T-helper 17 cell (primary cell): ENCODE data around the gene SLC25A33. TPM values are rescaled to one million over a fixed set of nuclear protein-coding genes. Genes with fewer than 3 reads are reported as not detected.

Experiments used
- ATAC-seq: fragments of 150-1000 bp; cut with Tn5 transposase; 2 replicates; pipeline ENCODE4 v1.10.0; 2021; ENCODE audit warnings: mild to moderate bottlenecking, moderate library complexity
- DNase-seq, 3 donors: peaks; one replicate each; pipeline versions ENCODE4 v3.0.0 to v3.0.0-alpha.2; 2020 to 2021
- H3K9me3 ChIP-seq: one replicate; pipeline ENCODE4 v1.7.0; 2013; ENCODE audit warnings: low read length, mild to moderate bottlenecking; ENCODE audit not compliant: control insufficient read depth, poor library complexity, severe bottlenecking
- H3K27ac Mint-ChIP-seq: one replicate; pipeline ENCODE4 v1.8.0; 2022; ENCODE audit warnings: mild to moderate bottlenecking, moderate library complexity, mixed read lengths
- H3K27me3 Mint-ChIP-seq: one replicate; pipeline ENCODE4 v1.8.0; 2022; ENCODE audit warnings: mixed read lengths
- H3K36me3 Mint-ChIP-seq: one replicate; pipeline ENCODE4 v1.8.0; 2022; ENCODE audit warnings: low read depth, mixed read lengths
- H3K4me1 Mint-ChIP-seq: one replicate; pipeline ENCODE4 v1.8.0; 2022; ENCODE audit warnings: mild to moderate bottlenecking, mixed read lengths
- H3K4me3 Mint-ChIP-seq: one replicate; pipeline ENCODE4 v1.8.0; 2022; ENCODE audit warnings: mild to moderate bottlenecking, moderate library complexity, mixed read lengths
- total RNA-seq, 4 donors: library from RNA in 2 of 4; stranded (reverse) in 2 of 4; gene quantifications; one replicate each; pipeline ENCODE4 v1.2.3 and lab custom pipeline; 2022 to 2026

Gene SLC25A33
- total RNA-seq, 2 donors from 2014 or later, result 3.7 to 4.9 TPM

DNA sequence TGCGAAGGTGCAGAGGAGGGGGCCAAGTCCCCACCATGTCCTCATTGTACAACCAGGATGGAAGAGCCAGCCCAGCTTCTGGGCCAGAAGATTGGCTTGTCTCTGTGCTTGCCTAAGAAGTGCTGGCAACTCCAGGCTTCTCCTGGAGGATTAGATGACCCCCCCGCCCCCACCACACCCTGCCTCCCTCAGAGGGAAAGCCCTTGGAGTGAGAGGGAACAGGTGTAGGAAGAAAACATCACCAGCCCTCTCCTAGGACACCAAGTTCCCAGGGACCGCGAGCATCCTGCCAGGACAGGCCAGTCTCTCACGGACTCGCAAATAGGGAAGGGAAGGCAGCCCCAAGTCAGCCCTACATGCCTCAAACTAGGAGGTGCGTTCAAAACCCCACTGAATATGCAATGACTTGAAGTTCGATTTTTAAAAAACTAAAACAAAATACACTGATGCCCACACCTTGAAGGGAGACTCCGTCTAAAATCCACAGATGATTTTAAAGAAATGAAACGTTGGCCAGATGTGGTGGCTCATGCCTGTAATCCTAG lies 20.7 kb upstream of the SLC25A33 start:
- H3K36me3 Mint-ChIP-seq, result no peaks in the 10 kb centered on the region
- H3K27ac Mint-ChIP-seq, result no peak overlapping the region
- ATAC-seq (no peak), DNase-seq (no peak)
- peaks cover 5% of the 10 kb centered on the region for H3K27me3 Mint-ChIP-seq
- H3K4me1 Mint-ChIP-seq, result no peaks in the 10 kb centered on the region
- H3K4me3 Mint-ChIP-seq, result no peak overlapping the region
- H3K9me3 ChIP-seq, result no peaks in the 10 kb centered on the region

- Mint-ChIP-seq H3K4me1 (no peaks in the 10 kb centered on the region), H3K4me3 (no peak overlapping the region), H3K27me3 (peaks cover 5% of the 10 kb centered on the region), H3K27ac (no peak overlapping the region), H3K36me3 (no peaks in the 10 kb centered on the region)
- ATAC-seq (no peak), DNase-seq (no peak)
- no peaks in the 10 kb centered on the region for H3K9me3 ChIP-seq
Measured at GRCh38 chr1:9520411-9520810, 18.9 kb upstream of the SLC25A33 start.

- DNase-seq (no peak), ATAC-seq (no peak)
Measured at GRCh38 chr1:9529190-9529589, 10.1 kb upstream of the SLC25A33 start.

GRCh38 chr1:9530320-9530719 lies 8.9 kb upstream of the SLC25A33 start:
- H3K9me3 ChIP-seq, result no peaks in the 10 kb centered on the region
- Mint-ChIP-seq H3K36me3 (no peaks in the 10 kb centered on the region), H3K4me3 (no peak overlapping the region)

More at GRCh38 chr1:9529190-9529589, 10.1 kb upstream of the SLC25A33 start:
- H3K27ac Mint-ChIP-seq, result no peak overlapping the region
- no peaks in the 10 kb centered on the region for H3K27me3 Mint-ChIP-seq
- H3K9me3 ChIP-seq, result no peaks in the 10 kb centered on the region
- no peak overlapping the region for H3K4me3 Mint-ChIP-seq
- no peaks in the 10 kb centered on the region for H3K4me1 Mint-ChIP-seq
- H3K36me3 Mint-ChIP-seq, result no peaks in the 10 kb centered on the region

GRCh38 chr1:9534953-9535352 lies 4.3 kb upstream of the SLC25A33 start:
- Mint-ChIP-seq H3K27me3 (no peaks in the 10 kb centered on the region), H3K4me1 (peaks cover 5% of the 10 kb centered on the region), H3K4me3 (no peak overlapping the region), H3K36me3 (no peaks in the 10 kb centered on the region), H3K27ac (no peak overlapping the region)
- ATAC-seq (no peak), DNase-seq (no peak)
- H3K9me3 ChIP-seq, result no peaks in the 10 kb centered on the region

More at GRCh38 chr1:9530320-9530719, 8.9 kb upstream of the SLC25A33 start:
- ATAC-seq (no peak), DNase-seq (no peak)
- Mint-ChIP-seq H3K27ac (no peak overlapping the region), H3K4me1 (no peaks in the 10 kb centered on the region), H3K27me3 (no peaks in the 10 kb centered on the region)

DNA sequence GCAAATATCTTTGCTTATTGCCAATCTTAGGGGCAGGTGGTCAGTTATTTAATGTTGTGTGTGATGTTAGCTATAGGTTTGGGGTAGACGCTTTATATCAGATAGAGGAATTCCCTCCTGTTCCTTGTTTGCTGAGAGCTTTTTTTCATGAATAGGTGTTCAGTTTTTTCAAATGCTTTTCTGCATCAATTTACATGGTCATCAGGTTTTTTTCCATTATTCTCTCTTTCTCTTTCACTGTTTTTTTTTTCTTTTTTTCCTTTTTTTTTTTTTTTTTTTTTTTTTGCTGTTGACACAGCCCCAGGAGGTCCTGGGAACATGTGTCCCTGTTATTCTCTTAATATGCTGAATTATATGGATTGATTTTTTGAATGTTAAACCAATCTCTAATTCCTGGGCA lies 3.0 kb upstream of the SLC25A33 start:
- ATAC-seq (no peak), DNase-seq (no peak)
- Mint-ChIP-seq H3K27ac (no peak overlapping the region), H3K4me3 (no peak overlapping the region), H3K27me3 (no peaks in the 10 kb centered on the region), H3K4me1 (peaks cover 8% of the 10 kb centered on the region), H3K36me3 (no peaks in the 10 kb centered on the region)
- H3K9me3 ChIP-seq, result no peaks in the 10 kb centered on the region

GRCh38 chr1:9537863-9538668 lies 1.2 kb upstream of the SLC25A33 start:
- H3K27ac Mint-ChIP-seq, result no peak overlapping the region
- no peaks in the 10 kb centered on the region for H3K27me3 Mint-ChIP-seq
- no peaks in the 10 kb centered on the region for H3K9me3 ChIP-seq

GRCh38 chr1:9538669-9539164 lies 548 bp upstream of the SLC25A33 start:
- no peak for ATAC-seq
- H3K9me3 ChIP-seq, result no peaks in the 10 kb centered on the region
- DNase-seq, result no peak
- peaks cover 12% of the 10 kb centered on the region for H3K4me1 Mint-ChIP-seq
- no peaks in the 10 kb centered on the region for H3K36me3 Mint-ChIP-seq
- no peak overlapping the region for H3K27ac Mint-ChIP-seq
- H3K4me3 Mint-ChIP-seq, result peak overlapping the region; percentile 73
- no peaks in the 10 kb centered on the region for H3K27me3 Mint-ChIP-seq

More at GRCh38 chr1:9537863-9538668, 1.2 kb upstream of the SLC25A33 start:
- peak overlapping the region; percentile 47 for H3K4me3 Mint-ChIP-seq
- H3K36me3 Mint-ChIP-seq, result no peaks in the 10 kb centered on the region
- no peak for ATAC-seq
- no peak for DNase-seq
- peaks cover 12% of the 10 kb centered on the region for H3K4me1 Mint-ChIP-seq

GRCh38 chr1:9539829-9540550 lies 725 bp downstream of the SLC25A33 start:
- ATAC-seq, result peak; percentile 51
- peak overlapping the region; percentile 90 for H3K4me3 Mint-ChIP-seq
- peak overlapping the region; percentile 24 for H3K27ac Mint-ChIP-seq
- no peaks in the 10 kb centered on the region for H3K36me3 Mint-ChIP-seq
- no peaks in the 10 kb centered on the region for H3K9me3 ChIP-seq
- peak in 2 of 3 donors; percentile 30 to 40 for DNase-seq
- H3K27me3 Mint-ChIP-seq, result no peaks in the 10 kb centered on the region
- H3K4me1 Mint-ChIP-seq, result peaks cover 14% of the 10 kb centered on the region

GRCh38 chr1:9542430-9542829 lies 3.2 kb downstream of the SLC25A33 start:
- H3K36me3 Mint-ChIP-seq, result no peaks in the 10 kb centered on the region
- H3K4me3 Mint-ChIP-seq, result no peak overlapping the region
- H3K9me3 ChIP-seq, result no peaks in the 10 kb centered on the region
- no peak for DNase-seq
- no peak overlapping the region for H3K27ac Mint-ChIP-seq
- peaks cover 18% of the 10 kb centered on the region for H3K4me1 Mint-ChIP-seq
- no peak for ATAC-seq
- H3K27me3 Mint-ChIP-seq, result no peaks in the 10 kb centered on the region

- peaks cover 15% of the 10 kb centered on the region for H3K4me1 Mint-ChIP-seq
- no peak overlapping the region for H3K4me3 Mint-ChIP-seq
- H3K9me3 ChIP-seq, result no peaks in the 10 kb centered on the region
- H3K36me3 Mint-ChIP-seq, result no peaks in the 10 kb centered on the region
- no peak for DNase-seq
- H3K27ac Mint-ChIP-seq, result no peak overlapping the region
- no peaks in the 10 kb centered on the region for H3K27me3 Mint-ChIP-seq
- no peak for ATAC-seq
Measured at GRCh38 chr1:9544926-9545325, 5.7 kb downstream of the SLC25A33 start.

GRCh38 chr1:9549955-9550546 lies 10.8 kb downstream of the SLC25A33 start:
- H3K9me3 ChIP-seq, result no peaks in the 10 kb centered on the region
- DNase-seq (no peak), ATAC-seq (no peak)
- peaks cover 8% of the 10 kb centered on the region for H3K4me1 Mint-ChIP-seq
- H3K4me3 Mint-ChIP-seq, result no peak overlapping the region
- no peaks in the 10 kb centered on the region for H3K27me3 Mint-ChIP-seq
- no peak overlapping the region for H3K27ac Mint-ChIP-seq
- no peaks in the 10 kb centered on the region for H3K36me3 Mint-ChIP-seq

DNA sequence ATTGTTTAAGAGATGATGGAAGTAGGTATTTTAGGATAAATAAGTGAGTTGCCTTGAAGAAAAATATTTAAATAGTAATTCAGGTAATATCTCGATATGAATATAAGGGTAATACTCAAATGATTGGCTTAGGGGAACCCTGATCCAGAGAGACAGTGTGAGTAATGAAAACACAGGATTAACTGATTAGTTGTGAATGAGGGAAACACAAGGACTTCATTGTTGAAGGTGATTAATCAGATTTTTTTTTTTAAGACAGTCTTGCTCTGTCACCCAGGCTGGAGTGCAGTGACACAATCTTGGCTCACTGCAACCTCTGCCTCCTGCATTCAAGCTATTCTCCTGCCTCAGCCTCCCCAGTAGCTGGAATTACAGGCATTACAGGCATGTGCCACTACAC lies 12.7 kb downstream of the SLC25A33 start:
- no peaks in the 10 kb centered on the region for H3K9me3 ChIP-seq
- no peak overlapping the region for H3K4me3 Mint-ChIP-seq
- DNase-seq (no peak), ATAC-seq (no peak)
- no peak overlapping the region for H3K27ac Mint-ChIP-seq
- H3K27me3 Mint-ChIP-seq, result no peaks in the 10 kb centered on the region
- H3K36me3 Mint-ChIP-seq, result peaks cover 3% of the 10 kb centered on the region
- peaks cover 6% of the 10 kb centered on the region for H3K4me1 Mint-ChIP-seq
